HG03060 (cell line): ENCODE results near the gene PSMA4.
"Not testable (repeated sequence)": the region's sequence is repeated elsewhere in the genome, so short reads cannot be mapped to it uniquely, and the experiment has no call there.

ENCODE experiments used
- ATAC-seq: cut with Tn5 transposase; IDR thresholded peaks from one replicate; pipeline ENCODE4 v1.9.1; 2021; ENCODE audit warnings: low read depth, moderate number of reproducible peaks; ENCODE audit not compliant: unreplicated experiment

PSMA4 gene

DNA sequence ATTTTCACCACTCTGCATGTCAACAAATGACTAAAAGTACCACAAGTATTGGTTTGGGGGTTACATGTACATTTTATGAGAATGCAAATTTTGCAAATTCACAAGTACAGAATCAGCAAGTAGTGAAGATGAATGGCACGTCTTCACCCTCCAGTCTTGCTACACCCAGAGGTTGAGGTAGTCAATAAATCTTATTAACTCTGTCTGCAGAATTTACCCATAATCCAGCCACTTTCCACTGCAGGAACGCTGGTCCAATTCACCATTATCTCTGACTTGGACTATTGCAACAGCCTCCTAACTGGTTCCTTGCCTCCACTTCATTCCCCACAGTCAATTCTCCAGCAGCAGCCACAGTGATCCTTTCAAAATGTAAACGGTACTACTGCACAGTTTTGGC is 10.6 kb downstream of the PSMA4 start:
- no peak for ATAC-seq

DNA sequence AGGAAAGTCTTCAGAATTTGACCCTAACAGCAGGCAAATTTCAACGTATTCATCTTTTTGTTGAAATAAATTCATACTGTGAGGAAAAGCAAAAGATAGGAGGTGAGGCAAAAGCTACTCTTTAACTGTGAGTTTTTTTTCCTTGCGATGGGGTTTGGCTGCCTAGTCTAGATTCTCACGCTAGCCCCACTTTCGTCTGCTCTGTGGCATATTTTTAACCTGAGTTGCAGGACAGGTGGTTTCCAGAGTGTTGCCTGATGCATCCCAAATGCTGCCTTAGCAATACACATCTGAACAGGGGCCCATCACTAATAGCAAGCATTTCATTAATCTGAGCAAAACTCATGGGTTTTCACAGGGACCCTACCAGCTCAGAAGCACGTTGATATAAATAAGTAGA is 11.7 kb downstream of the PSMA4 start:
- ATAC-seq, result no peak

DNA sequence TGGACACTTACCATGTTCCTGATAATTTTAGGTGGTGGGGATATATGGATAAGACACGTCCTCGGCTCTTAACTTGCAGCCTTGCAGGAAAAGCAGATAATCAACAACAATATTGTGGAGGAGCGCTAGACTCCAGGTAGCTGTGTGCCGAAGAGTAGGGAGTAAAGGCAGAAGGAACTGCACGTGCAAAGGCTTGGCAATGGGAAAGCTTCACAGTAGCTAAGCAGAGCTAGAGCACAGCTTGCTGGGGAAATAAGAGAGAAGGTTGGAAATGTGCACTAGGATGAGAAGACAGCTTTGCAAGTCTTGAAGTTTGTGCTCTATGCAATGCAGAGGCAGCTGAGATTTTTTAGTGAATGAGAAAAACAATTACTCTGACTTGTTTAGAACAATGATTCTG is 12.4 kb downstream of the PSMA4 start:
- ATAC-seq, result no peak

DNA sequence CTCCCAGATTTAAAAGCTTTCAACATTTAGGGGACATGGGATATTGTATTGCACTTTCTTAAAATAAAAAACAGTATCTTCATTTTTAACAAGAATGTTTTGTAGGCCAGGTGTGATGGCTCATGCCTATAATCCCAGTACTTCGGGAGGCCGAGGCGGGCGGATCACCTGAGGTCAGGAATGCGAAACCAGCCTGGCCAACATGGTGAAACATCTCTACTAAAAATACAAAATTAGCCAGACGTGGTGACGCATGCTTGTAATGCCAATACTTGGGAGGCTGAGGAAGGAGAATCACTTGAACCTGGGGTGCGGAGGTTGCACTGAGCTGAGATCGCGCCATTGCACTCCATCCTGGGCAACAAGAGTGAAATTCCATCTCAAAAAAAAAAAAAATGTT is 20.0 kb downstream of the PSMA4 start:
- not testable (repeated sequence) for ATAC-seq

DNA sequence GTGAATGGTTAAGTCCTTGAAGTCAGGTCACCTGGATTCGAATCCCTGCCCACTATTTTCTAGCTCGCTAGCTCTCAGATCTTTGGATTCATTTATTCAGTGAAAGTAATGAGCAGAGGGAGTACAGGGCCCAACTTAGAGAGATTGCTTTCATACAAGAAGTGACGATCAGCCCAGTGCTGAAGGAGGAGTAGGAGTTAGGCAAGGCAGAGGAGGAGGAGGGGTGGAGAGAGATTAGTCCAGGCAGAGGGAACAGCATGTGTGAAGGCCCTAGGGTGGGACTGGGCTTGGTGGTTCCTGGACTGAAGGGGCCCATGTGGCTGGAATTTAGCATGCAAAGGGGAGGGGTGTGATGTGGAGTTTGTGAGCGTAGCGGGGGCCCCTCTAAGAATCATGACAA is 21.2 kb downstream of the PSMA4 start:
- ATAC-seq, result no peak

DNA sequence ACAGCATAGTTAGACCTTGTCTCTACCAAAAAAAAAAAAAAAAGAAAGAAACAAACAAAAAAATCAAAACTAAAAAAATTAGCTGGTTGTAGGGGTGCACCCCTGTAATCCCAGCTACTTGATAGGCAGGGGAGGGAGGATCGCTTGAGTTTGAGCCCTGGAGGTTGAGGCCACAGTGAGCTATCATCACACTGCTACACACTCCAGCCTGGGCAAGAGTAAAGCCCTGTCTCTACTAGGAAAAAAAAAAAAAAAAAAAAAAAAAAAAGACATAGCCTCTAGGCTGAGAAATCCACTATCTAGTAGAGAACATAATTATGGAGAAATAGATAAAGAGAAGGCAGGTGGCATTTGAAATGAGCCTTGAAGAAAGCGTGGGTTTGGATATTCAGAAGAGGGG is 22.8 kb downstream of the PSMA4 start:
- ATAC-seq, result no peak

DNA sequence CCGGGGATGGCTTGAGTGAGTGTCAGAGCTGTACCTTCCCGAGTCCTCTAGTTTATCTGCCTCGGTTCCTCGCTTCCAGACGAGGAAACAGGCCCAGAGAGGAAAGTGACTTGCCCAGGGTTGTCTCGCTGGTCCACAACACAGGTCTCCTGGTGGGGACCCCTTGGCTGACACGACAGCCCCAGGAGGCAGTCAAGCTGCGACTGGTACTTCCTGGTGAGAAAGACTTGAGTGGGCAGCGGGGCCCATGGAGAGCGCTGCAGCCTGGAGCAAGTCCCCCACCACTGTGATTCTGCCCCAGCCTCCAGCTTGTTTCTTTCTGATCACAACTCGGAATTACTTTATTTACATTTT is 24.5 kb downstream of the PSMA4 start:
- ATAC-seq, result no peak

DNA sequence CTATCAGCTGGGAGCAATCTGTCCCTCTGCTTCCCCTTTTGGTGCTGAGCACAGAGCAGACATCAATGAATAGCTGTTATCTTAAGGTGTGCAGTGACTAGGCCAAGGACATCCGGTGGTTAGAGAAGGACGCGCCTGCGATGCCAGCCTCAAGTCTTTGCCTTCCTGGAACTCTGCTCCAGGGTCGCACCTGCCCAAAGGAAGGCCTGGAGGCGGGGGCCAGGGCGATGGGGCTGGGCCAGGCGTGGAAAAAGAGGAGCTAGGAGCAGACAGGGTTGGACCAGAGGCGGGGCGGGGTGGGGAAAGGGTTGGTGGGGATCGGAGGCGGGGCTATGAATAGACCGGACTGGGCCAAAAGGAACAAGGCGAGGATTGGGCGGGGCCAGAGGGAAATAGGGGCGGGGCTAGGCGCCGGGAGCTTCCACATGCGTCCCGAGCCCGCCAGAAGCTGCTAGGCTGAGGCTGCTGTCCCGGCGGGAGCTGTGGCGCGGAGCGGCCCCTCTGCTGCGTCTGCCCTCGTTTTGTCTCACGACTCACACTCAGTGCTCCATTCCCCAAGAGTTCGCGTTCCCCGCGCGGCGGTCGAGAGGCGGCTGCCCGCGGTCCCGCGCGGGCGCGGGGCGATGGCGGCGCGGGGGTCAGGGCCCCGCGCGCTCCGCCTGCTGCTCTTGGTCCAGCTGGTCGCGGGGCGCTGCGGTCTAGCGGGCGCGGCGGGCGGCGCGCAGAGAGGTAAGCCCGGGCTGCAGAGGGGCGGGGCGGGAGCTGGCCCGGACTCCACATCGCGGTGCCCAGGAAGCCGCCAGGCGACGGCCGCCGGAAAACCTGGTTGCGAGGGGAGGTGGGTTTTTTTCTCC is 25.1 kb downstream of the PSMA4 start, which contains the start of gene CHRNA5:
Gene CHRNA5 (plus strand): TSS at position 424 of the 854 bp plus-strand sequence. CDS start 200 bp downstream, at position 624.
- peak; percentile 61 for ATAC-seq

DNA sequence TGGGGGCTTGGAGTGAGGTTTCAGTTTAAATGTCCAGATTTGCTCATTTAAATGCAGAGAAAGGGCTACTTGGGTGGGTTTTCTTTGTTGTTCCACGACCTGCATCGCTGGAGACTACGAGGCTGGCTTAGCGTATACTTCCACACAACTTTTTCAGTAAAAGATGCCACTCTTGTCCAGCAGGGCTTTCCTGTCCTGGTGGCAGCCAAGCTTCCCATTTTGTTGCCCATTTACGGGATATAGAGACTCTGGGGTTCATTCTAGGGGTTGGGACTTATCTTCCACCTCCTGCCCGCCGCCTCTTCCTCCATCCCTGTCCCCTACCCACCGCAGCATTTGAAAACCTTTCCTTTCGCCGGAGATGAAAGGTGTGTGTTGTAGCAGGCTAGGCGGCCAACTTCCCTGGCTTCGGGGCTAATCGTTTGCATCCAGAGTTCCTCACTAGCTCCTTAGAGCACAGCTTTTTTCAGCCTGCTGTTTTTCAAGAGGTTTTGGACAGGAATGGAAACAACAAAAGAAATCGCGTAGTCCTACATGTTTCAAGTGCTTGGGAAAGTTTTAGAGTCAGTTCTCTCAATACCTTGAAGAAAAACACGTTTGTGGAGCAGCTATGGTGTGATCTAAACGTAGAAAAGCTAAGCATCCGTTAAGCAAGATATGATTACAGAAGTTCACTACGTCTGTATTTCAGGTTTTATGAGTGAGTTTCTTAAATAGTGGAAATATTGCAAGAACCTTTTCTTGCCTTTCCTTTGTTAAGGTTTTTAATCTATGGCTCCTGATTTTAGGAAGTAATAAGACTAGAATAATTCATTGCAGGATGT is 25.9 kb downstream of the PSMA4 start:
- ATAC-seq, result no peak

DNA sequence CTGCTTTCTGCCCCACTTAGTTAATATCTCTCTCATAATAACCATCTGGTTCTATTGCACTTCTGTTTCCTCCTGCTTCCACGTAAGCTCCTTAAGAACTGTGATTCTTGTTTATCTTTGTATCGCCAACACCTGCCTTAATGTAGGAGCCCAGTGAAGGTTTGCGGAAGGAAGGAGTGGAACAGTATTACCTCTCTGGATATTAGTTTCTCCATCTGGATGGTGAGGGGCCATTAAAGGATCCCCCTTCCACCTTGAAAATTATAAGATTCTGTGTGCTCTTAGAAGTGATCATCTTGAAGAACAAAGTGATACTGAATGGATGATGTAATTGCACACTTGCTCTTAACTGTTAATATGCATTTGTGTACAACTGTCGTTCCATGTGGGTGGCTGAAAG is 27.3 kb downstream of the PSMA4 start:
- ATAC-seq, result no peak

DNA sequence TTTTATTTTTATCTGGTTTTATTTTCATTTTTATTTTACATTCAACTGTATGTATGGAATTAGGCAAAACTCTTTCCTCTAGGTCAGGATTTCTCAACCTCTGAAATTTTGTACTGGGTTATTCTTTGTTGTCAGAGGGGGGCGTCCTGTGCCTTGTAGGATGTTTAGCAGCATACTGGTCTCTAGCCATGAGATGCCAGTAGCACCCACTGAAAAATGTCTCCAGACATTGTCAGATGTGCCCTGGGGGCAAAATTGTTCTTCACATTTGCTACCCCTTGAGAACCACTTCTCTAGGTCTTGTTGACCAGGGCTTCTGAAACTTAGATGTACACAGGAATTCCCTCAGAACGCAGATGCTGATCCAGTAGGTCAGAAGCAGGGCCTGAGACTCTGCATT is 30.5 kb downstream of the PSMA4 start:
- no peak for ATAC-seq

DNA sequence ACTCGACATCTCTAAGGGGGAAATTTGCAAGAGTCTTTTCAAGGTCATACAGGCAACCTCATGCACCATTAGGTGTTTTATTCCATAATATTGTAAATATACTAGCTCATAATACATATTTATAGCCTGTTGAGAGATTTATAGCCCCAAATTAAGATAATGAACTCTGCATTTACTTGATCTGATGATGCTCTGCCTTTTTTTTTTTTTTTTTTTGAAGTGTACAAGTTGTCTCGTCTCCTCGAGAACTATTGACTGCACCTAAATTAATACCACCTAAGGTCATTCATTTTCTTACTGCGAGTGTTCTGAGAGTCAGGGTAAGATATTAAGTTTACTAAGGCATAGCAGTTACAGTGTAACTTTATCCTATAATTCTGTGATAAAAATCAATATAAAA is 31.1 kb downstream of the PSMA4 start:
- ATAC-seq, result no peak

DNA sequence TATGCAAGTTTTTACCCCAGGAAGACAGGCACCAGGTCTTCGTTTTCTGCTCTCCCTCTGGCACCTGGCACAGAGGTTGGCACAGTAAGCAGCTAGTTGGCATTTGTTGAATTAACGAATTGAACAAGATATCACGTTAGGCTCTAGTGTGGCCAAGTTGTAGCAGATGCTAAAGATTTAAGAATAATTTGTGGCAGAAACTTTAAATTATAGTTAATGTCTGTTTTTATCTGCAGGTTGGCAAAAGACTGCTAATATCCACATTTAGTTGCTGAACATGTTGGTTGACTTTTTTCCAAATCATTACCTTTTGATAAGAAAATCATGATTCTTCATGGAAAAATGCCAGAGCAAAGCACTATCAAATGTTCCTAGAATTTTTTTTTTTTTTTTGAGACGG is 33.2 kb downstream of the PSMA4 start:
- ATAC-seq, result no peak

DNA sequence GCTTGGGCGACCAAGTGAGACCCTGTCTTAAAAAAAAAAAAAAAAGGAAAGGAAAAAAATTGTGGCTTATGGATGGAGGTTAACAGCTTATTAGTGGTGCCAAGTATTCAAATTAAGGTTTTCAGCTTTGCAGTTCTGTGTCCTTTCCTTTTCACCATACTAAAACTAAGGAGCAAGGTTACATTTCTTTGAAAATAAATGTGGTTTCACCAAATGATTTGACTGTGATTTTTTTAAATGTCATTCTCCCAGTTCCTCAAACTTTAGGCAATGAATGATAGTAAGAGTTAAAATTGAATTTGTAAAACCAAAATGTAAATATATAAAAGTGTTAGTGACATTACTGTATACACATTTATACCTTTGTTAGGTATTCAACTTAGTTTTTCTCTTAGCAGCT is 34.7 kb downstream of the PSMA4 start:
- no peak for ATAC-seq

DNA sequence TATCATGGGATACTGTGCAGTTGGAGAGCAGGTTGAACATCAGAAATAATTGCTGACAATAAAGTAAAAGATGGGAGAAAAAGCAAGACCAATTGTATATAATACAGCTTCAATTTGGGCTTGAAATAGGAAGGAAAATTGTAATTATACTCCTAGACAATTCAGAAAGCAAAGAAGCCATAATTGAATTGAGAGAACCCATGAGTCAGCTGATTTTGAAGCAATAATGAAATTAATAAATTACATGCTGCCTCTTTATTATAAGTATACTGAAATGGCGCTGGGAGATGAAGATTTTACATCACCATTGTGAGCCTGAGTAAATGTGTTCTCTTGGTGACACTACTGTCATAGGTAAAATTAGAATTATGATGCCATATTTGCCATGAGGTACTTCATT is 57.3 kb downstream of the PSMA4 start:
- no peak for ATAC-seq

DNA sequence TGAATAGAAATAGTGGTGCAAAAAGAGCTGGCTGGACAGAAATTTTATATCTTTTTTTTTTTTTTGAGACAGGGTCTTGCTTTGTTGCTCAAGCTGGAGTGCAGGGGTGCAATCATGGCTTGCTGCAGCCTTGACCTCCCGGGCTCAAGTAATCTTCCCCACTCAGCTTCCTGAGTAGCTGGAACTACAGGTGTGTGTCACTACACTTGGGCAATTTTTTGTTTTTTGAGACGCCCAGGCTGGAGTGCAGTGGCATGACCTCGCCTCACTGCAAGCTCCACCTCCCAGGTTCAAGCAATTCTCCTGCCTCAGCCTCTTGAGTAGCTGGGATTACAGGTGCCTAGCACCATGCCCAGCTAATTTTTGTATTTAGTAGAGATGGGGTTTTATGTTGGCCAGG is 58.1 kb downstream of the PSMA4 start:
- ATAC-seq, result no peak

DNA sequence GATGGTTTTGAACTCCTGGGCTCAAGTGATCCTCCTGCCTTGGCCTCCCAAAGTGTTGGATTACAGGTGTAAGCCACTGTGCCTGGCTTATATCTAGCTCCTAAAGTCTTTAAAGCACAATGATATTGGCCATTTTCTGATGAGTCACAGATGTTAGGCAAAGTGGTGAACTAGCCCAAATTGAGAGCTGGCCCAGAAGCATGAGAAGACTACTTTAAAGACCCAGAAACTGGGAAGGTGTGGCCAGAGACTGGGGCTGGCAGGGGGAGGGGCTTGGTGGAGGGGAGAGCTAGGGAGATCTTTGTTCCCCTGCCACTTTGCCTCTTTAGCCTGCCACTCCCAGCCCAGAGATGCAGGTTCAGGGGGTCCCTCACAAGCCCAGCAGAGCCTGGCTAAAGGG is 58.9 kb downstream of the PSMA4 start:
- ATAC-seq, result no peak
